Parathyroid adenoma (tissue), 2 donors: ENCODE measurements around the gene XXYLT1.

ENCODE experiments used
- H2AFZ ChIP-seq: fragments of 300-600 bp; sonication (generic); one replicate; pipeline ENCODE4 v1.7.0; 2017; ENCODE audit warnings: antibody characterized with exemption, mild to moderate bottlenecking
- H3K27ac ChIP-seq: fragments of 300-600 bp; sonication (generic); one replicate; pipeline ENCODE4 v1.7.0; 2017
- H3K27me3 ChIP-seq: fragments of 300-600 bp; sonication (generic); one replicate; pipeline ENCODE4 v1.7.0; 2017; ENCODE audit warnings: low read length; ENCODE audit not compliant: control insufficient read depth, insufficient read depth
- H3K36me3 ChIP-seq: fragments of 300-600 bp; sonication (generic); one replicate; pipeline ENCODE4 v1.7.0; 2017; ENCODE audit warnings: low read length; ENCODE audit not compliant: control insufficient read depth, insufficient read depth
- H3K4me1 ChIP-seq: fragments of 300-600 bp; sonication (generic); one replicate; pipeline ENCODE4 v1.7.0; 2017; ENCODE audit warnings: control low read depth
- H3K4me2 ChIP-seq: fragments of 300-600 bp; sonication (generic); one replicate; pipeline ENCODE4 v1.7.0; 2017; ENCODE audit warnings: low read length
- H3K4me3 ChIP-seq: fragments of 300-600 bp; sonication (generic); one replicate; pipeline ENCODE4 v1.7.0; 2017; ENCODE audit warnings: low read depth, low read length
- H3K79me2 ChIP-seq: fragments of 300-600 bp; sonication (generic); one replicate; pipeline ENCODE4 v1.7.0; 2017; ENCODE audit warnings: control low read depth
- H3K9ac ChIP-seq: fragments of 300-600 bp; sonication (generic); one replicate; pipeline ENCODE4 v1.7.0; 2017; ENCODE audit warnings: mild to moderate bottlenecking
- H3K9me3 ChIP-seq: fragments of 300-600 bp; sonication (generic); one replicate; pipeline ENCODE4 v1.7.0; 2017; ENCODE audit warnings: low read length; ENCODE audit not compliant: control insufficient read depth
- CTCF ChIP-seq: fragments of 300-600 bp; sonication (generic); IDR thresholded peaks from one replicate; pipeline ENCODE4 v1.7.0; 2017; ENCODE audit warnings: antibody characterized with exemption, mild to moderate bottlenecking
- donor health status: primary hyperparathyroidism.

Gene XXYLT1

DNA sequence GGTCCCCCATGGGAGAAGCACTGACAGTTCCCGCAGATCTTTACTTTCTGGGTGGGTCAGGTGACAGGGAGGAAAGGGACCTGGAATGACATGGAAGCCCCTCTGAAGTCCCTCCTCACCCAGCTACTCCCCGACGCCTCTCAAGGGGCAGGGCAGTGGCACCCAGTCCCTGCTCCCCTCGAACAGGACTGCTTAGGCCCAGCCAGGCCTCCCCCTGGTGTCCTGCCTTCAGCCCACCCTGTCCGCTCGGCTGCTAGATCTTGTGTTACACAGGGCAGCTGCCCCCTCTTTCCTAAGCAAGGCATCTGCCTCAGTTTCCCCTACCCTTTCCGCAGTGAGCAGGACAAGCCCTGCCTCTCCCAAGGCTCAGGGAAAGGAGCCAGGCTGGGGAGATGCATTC, 226.5 kb downstream of the XXYLT1 start:
- H3K4me3 ChIP-seq: no peak overlapping the region
- TF ChIP-seq CTCF: no peak
- no peak overlapping the region for H2AFZ ChIP-seq
- H3K36me3 ChIP-seq: no peaks in the 10 kb centered on the region
- no peak overlapping the region for H3K4me2 ChIP-seq
- H3K79me2 ChIP-seq: no peaks in the 10 kb centered on the region
- no peak overlapping the region for H3K27ac ChIP-seq
- H3K9me3 ChIP-seq: no peaks in the 10 kb centered on the region
- H3K27me3 ChIP-seq: no peaks in the 10 kb centered on the region
- no peak overlapping the region for H3K9ac ChIP-seq
- H3K4me1 ChIP-seq: no peaks in the 10 kb centered on the region

- Histone ChIP-seq H3K27ac (no peak overlapping the region), H3K79me2 (no peaks in the 10 kb centered on the region), H2AFZ (no peak overlapping the region), H3K36me3 (no peaks in the 10 kb centered on the region), H3K27me3 (no peaks in the 10 kb centered on the region), H3K9ac (no peak overlapping the region), H3K4me2 (no peak overlapping the region), H3K4me1 (no peaks in the 10 kb centered on the region), H3K4me3 (no peak overlapping the region), H3K9me3 (no peaks in the 10 kb centered on the region)
- no peak for TF ChIP-seq CTCF
These were observed 227.2 kb downstream of the XXYLT1 start for GRCh38 chr3:195043607-195044339.

- no peaks in the 10 kb centered on the region for H3K9me3 ChIP-seq
- no peaks in the 10 kb centered on the region for H3K27me3 ChIP-seq
- no peak overlapping the region for H2AFZ ChIP-seq
- no peaks in the 10 kb centered on the region for H3K79me2 ChIP-seq
- no peaks in the 10 kb centered on the region for H3K4me1 ChIP-seq
- no peak overlapping the region for H3K4me3 ChIP-seq
- no peak overlapping the region for H3K4me2 ChIP-seq
- H3K27ac ChIP-seq: no peak overlapping the region
- H3K36me3 ChIP-seq: no peaks in the 10 kb centered on the region
- TF ChIP-seq CTCF: no peak
- H3K9ac ChIP-seq: no peak overlapping the region
These were observed 228.0 kb downstream of the XXYLT1 start for GRCh38 chr3:195042743-195043606.

DNA sequence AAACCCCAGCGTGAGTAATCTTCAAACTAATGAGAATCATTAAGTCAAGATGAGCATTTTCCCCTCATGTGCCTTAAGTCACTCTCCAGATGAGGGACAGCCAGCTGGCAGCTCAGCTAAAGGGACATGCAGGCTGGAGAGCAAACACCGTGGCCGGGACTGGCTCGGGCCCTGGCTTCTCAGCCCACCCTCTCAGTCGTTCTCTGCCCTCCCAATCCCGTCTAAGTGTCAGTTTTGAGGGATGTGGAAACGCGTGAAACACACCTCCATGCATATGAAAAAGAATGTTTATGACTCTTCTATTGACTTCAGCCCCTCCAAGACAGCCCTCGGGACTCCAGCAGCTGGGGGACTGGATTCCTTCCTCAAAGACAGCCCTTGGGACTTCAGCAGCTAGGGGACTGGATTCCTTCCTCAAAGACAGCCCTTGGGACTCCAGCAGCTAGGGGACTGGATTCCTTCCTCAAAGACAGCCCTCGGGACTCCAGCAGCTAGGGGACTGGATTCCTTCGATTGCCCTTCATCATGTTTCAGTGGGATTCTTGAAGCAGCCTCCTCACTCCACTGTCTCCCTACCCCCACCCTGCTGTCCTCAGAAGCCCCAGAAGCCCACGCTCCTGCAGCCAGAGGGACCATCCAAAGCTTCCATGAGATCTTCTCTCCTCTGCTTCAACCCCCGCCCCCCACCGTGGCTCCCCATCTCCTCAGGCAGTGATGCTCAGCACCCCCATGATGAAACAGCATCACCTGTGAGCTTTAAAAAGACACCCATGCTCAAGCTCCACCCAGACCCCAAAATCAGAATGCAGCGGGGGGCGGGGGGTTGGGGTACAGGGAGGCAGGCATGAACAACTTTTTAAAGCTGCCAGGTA, 228.9 kb downstream of the XXYLT1 start:
- Histone ChIP-seq H3K36me3 (no peaks in the 10 kb centered on the region), H3K4me2 (no peak overlapping the region), H3K9ac (no peak overlapping the region), H3K27ac (no peak overlapping the region), H3K27me3 (no peaks in the 10 kb centered on the region), H3K9me3 (no peaks in the 10 kb centered on the region), H3K79me2 (no peaks in the 10 kb centered on the region), H2AFZ (no peak overlapping the region), H3K4me3 (no peak overlapping the region), H3K4me1 (no peaks in the 10 kb centered on the region)
- TF ChIP-seq CTCF: no peak
